Activated T-cell treated with anti-CD3 and anti-CD28 coated beads for 4 hours (primary cell): ENCODE data around the gene SLC35F5.
"Not testable (repeated sequence)": the region's sequence is repeated elsewhere in the genome, so short reads cannot be mapped to it uniquely, and the experiment has no call there.

Experiments
- DNase-seq: peaks from one replicate; pipeline ENCODE4 v3.0.0-alpha.2; 2020

The SLC35F5 gene

DNA sequence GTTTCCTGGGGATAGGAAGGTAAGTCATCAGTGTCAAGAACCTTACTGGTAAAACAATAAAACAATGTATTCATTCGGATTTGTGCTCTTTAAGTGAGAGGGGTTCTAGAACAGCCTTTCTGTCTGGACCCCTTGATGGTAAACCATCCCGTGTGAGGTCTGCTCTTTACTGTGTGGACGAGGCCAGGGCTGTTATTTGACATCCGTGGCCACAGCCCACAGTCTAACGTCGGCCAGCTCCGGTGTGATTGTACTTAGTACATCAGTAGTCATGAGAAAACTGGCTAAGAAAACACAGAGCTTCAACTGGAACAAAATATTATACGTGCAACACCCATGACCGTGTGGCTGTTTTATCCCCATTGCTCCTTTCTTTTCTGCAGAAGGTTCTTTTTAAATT, 62.0 kb downstream of the SLC35F5 start:
- DNase-seq, result no peak

GRCh38 chr2:113692698-113693428, 63.6 kb downstream of the SLC35F5 start:
- no peak for DNase-seq

DNA sequence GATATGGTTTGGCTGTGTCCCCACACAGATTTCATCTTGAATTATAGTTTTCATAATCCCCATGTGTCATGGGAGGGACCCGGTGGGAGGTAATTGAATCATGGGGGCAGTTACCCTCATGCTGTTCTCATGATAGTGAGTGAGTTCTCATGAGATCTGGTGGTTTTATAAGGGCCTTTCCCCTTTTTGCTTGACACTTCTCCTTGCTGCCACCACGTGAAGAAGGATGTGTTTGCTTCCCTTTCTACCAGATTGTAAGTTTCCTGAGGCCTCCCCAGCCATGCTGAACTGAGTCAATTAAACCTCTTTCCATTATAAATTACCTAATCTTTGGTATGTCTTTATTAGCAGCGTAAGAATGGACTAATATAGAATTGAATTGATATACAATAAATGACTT, 65.6 kb downstream of the SLC35F5 start:
- DNase-seq, result not testable (repeated sequence)

DNA sequence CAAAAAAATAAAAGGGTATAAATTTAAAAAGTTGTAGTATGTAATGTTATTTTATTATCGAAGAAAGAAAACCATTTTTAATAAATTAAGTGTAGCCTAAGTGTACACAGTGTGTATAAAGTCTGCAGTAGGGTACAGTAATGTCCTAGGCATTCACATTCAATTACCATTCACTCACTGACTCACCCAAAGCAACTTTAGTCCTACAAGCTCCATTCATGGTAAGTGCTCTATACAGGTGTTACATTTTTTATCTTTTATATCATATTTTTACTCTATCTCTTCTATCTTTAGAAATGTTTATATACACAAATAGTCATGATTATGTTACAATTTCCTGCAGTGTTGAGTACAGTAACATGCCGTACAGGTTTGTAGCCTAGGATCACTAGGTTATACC, 69.9 kb downstream of the SLC35F5 start:
- DNase-seq, result no peak

- no peak for DNase-seq
Observed at GRCh38 chr2:113685471-113685870, 71.0 kb downstream of the SLC35F5 start.

DNA sequence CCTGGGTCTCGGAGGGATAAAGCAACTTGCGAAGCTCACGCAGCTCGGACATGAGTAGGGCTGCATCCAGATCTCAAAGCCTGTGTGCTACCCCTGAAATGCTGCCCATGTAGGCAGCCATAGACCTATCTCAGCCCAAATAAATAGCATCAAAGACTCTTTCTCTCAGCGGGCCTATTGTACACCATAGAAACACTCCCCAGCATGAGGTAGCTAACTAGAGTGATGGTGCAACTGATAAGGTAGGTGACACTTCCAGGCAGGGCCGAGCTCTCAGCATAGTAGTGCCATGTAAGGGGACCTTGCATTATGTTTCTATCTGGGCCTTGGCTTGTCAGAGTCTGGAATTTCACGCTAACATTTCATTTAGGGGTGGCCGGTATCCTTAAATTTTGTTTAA, 77.0 kb downstream of the SLC35F5 start:
- no peak for DNase-seq

GRCh38 chr2:113677330-113677729, 79.1 kb downstream of the SLC35F5 start:
- no peak for DNase-seq

DNA sequence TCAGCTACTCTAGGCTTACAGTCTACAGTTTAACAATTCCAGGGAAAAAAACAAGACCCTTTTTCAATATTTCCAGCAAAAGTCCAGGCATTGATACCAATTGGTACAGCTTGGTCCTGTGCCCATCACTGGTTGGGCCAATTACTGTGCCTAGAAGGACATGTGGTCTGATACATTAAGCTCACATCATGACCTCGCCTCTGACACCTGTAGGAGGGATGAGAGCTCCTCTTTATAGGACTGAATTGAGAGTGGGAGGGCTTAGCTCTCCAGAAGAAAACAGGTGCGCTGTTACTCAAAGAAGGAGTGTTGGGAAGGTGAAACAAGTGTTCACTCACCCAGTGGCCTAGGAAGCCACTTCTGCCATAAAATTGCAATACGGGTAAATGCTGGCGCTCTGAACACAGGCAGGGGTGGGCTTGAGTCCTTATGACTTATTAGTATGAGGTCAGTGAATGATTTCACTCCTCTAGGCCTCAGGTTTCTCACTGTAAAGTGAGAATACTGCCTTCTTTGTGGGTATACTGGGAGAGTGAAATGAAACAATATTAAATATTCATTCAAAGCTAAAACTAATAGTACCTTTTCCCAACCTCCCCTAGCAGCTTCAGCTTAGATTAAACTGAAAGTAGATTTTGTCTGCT, 79.7 kb downstream of the SLC35F5 start:
- no peak for DNase-seq

DNA sequence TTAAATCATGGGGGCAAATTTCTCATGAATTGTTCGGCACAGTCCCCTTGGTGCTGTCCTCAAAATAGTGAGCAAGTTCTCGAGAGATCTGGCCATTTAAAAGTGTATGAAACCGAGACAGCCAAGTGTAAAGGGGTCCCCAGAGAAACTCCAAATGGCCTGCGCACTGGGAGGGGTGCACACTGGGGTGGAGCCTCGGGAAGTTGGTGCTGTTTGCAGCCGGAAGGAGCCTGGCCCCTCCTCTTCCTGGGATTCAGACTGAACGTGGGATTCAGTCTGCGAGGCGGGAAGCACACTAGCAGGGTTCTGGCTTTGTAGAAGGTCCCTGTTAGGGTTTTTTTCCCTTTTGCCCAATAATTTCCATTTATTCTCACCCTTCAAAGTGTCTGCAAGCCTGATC, 80.6 kb downstream of the SLC35F5 start:
- no peak for DNase-seq

DNA sequence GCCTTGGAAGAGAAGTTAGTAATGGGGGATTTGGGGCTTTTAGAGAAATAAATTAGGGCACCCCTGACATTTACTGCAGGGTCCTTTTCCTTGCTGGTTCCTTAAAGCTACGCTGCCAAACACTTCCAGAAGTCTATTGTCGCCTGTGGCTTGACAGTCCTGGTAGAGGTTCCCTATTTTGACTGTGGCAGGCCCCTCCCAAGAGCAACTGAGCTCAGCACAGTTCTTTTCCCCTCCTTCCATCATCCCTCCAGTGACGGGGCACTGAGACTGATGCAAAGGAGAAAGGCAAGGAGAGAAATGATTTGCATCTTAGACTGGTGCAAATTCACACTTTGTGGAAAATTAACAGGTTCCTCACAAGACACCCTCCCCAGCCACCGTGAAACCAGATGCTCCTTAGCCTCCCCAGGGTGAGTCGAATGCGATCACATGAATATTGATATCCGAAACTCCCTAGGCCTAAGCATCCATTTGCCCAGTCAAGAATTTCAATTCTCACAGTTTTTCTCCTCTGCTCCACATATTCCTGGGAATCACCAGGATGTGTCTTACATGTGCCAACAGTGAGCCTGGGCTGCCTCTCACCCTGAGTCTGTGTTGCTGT, 84.0 kb downstream of the SLC35F5 start:
- no peak for DNase-seq

DNA sequence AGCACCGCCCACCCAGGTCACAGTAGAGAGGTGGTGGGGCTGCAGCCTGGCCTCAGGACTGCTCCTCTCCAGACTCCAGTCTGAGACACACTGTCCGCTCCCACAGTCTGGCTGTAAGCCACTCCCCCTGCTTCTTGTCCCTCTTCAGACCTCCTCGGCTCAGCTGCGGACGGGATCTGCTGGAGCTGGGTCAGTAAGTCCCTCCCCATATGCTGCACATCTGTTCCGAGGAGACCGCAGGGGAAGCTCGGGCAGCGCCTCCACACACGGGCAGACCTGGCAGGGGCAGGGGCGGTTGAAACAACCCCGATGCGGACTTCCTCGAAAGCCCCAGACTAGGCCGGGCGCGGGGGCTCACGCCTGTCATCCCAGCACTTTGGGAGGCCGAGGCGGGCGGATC, 87.4 kb downstream of the SLC35F5 start:
- DNase-seq, result not testable (repeated sequence)

DNA sequence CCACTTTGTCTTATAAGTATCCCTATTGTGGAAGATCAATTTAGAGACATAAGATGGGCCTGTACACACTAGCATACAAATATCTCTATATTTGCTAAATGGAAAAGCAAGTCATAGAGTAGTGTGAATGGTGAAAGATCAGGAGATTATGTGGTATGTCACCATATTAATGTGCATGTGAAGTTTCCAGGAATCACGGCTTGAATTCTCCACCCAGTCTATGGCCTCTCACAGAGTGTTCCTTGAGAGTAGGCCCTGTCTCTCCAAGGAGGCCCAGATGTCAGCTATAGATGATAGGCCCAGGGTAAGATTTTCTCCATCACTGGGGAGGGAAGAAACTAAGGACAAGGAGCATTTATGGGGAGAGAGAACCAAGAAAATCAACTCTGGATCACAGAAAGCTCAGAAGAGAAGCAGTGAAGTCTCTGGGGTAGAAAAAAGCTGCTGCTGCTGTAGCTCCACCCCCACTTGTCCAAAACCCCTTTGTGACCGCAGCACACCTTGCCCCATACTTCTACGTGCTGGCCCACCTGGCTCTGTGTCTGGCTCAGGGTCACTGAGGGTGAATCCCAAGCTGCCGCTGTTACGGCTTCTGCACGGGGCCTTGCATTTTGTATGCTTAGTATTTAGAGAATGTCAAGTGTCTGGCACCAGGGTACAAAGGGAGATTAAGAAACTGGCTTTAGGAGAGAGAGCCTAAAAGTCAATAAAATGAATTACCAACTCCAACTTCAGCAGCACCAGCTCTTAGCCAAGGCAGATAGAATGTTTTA, 91.5 kb downstream of the SLC35F5 start:
- not testable (repeated sequence) for DNase-seq

DNA sequence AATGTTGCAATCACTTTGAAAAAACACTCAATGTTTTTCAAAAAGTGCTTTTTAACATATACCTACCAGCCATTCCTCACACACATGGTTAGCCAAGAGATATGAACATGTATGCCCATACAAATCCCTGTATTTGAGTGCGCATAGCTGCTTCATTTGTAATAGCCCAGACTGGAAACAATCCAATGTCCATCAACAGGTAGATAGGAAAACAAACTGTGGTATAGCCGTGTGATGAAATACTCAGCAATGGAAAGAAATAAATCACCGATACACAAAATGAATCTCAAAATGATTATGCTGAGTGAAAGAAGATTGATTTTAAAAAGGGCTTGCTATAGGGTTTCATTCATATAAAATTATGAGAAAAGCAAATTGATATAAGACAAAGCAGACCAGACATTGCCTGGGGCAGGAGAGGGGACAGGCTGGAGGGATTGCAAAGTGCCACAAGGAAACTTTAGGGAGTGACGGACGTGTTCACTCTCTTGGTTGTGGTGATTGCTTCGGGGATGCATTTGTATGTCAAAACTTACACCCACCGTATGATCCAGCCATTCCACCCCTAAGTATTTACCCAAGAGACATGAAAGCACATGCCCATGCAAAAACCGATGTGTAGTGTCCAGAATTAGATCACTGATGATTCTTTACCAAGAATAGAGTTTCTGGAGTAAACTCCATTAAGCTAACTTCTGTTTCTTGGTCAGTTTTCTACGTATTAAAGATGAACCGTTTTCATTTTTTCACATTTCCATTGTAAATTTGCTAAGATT, 93.0 kb downstream of the SLC35F5 start:
- DNase-seq, result not testable (repeated sequence)
